ENCODE data around the gene PRDX3. TPM values are rescaled to one million over a fixed set of nuclear protein-coding genes. Genes with fewer than 3 reads are reported as not detected.

Gene PRDX3
- total and polyA plus RNA-seq, 2 of the 4 experiments (the other 2 are of a cell fraction), result 169 to 187 TPM

DNA sequence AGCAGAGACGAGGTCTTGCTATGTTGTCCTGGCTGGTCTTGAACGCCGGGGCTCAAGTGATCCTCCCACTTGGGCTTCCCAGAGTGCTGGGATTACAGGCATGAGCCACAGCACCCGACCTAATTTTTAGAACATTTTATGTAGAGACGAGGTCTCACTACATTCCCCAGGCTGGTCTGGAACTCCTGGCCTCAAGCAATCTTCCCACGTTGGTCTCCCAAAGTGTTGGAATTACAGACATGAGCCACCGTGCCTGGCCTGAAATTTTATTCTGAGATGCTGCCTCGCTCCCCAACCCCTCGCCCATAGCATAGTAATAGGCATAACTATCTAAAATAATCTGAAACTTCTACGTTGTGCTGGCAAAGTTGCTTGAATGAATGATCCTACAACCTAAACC, 35.0 kb downstream of the PRDX3 start:
- CTCF ChIA-PET, result no interaction called here
- WGBS, 2 experiments (ENCODE audit: extremely low coverage in 2 of 2, insufficient read length in 1 of 2), result 92% methylated on average over 5 of the region's 10 CpGs; no CpG with 5 or more reads in 1 of the 2 experiments

More for the DNA sequence above, 35.0 kb downstream of the PRDX3 start:
- H3K4me3 ChIP-seq (ENCODE audit: insufficient read depth, low read depth, low read length), result no peak overlapping the region
- no peak overlapping the region for H3K4ac ChIP-seq (ENCODE audit: low read depth, low read length)
- H3K27me3 ChIP-seq (ENCODE audit: control insufficient read depth, insufficient read depth, low read length), result no peaks in the 10 kb centered on the region
- no peak for ATAC-seq (ENCODE audit: low read depth)
- H4K91ac ChIP-seq (ENCODE audit: insufficient read depth, low read depth, low read length), result no peak overlapping the region
- intact Hi-C loops (cut with micrococcal nuclease), result no loop called here
- no peak overlapping the region for H2BK5ac ChIP-seq (ENCODE audit: low read depth, low read length, poor library complexity, severe bottlenecking)
- in situ Hi-C loops (cut with MboI; ENCODE audit: low sequenced_read_pairs), result no loop called here
- peaks cover 9% of the 10 kb centered on the region for H3K36me3 ChIP-seq (ENCODE audit: control insufficient read depth, insufficient read depth, low read length)
- no peak overlapping the region for H2AFZ ChIP-seq (replicated peaks; ENCODE audit: low read length, poor library complexity)
- H3K79me1 ChIP-seq (ENCODE audit: low read depth in 1 of 2, low read length in 2 of 2), result peaks cover 0 to 5% of the 10 kb centered on the region in 2 experiments; a peak in 2 of 4 replicates
- no peaks in the 10 kb centered on the region for H3K9me3 ChIP-seq (ENCODE audit: control insufficient read depth, insufficient read depth, low read length)
- no peak for DNase-seq
- H2BK20ac ChIP-seq (ENCODE audit: low read depth, low read length), result no peak overlapping the region
- H3K27ac ChIP-seq (ENCODE audit: insufficient read depth, low read length), result no peak overlapping the region
- no peak overlapping the region for H2BK15ac ChIP-seq (ENCODE audit: low read depth, low read length)
- no peaks in the 10 kb centered on the region for H4K20me1 ChIP-seq (ENCODE audit: insufficient read depth, low read length)
- H3K4me2 ChIP-seq (ENCODE audit: low read depth, low read length), result no peak overlapping the region
- BruUV-seq (replicated peaks), result no TSS peak
- no peak overlapping the region for H2BK120ac ChIP-seq (ENCODE audit: low read depth, low read length)
- no peak overlapping the region for H3K18ac ChIP-seq (ENCODE audit: low read depth, low read length)
- TF ChIP-seq, protein P1, sequence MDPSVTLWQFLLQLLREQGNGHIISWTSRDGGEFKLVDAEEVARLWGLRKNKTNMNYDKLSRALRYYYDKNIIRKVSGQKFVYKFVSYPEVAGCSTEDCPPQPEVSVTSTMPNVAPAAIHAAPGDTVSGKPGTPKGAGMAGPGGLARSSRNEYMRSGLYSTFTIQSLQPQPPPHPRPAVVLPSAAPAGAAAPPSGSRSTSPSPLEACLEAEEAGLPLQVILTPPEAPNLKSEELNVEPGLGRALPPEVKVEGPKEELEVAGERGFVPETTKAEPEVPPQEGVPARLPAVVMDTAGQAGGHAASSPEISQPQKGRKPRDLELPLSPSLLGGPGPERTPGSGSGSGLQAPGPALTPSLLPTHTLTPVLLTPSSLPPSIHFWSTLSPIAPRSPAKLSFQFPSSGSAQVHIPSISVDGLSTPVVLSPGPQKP (IDR thresholded peaks at IDR 0.05; ENCODE audit: borderline replicate concordance, low read depth, low read length), result no peak
- no peak for TF ChIP-seq RAD21 (IDR thresholded peaks at IDR 0.05; ENCODE audit: low read length)
- no peak overlapping the region for H4K5ac ChIP-seq (ENCODE audit: low read depth, low read length)
- peaks cover 4% of the 10 kb centered on the region; the same call in 1 of the 2 replicates for H3K9me1 ChIP-seq (ENCODE audit: insufficient read depth, low read length)
- POLR2A ChIA-PET (ENCODE audit: unreplicated experiment), result no interaction called here
- H3K14ac ChIP-seq (replicated peaks; ENCODE audit: low read depth, low read length), result no peak overlapping the region
- 0 out of 2 replicates have a peak, but pooled peaks cover 2% of the 10 kb centered on the region for H3K4me1 ChIP-seq (ENCODE audit: control insufficient read depth, insufficient read depth, low read length)
- no peak overlapping the region for H2AK5ac ChIP-seq (ENCODE audit: low read depth, low read length)
- H3K56ac ChIP-seq (ENCODE audit: extremely low read depth, insufficient read depth, low read length), result no peak overlapping the region
- H3K9ac ChIP-seq (ENCODE audit: low read depth, low read length), result no peak overlapping the region
- no peak overlapping the region for H3K23ac ChIP-seq (ENCODE audit: low read depth, low read length)
- dilution Hi-C loops (cut with HindIII; ENCODE audit: low sequenced_read_pairs, unreplicated experiment), result no loop called here
- no peak overlapping the region for H2AK9ac ChIP-seq (replicated peaks; ENCODE audit: low read depth, low read length, poor library complexity)
- H4K8ac ChIP-seq (ENCODE audit: low read depth in 2 of 2, low read length in 2 of 2), result no peak overlapping the region
